CD4-positive, alpha-beta memory T cell (primary cell): ENCODE data around the gene OR2T35. TPM values are rescaled to one million over a fixed set of nuclear protein-coding genes. Genes with fewer than 3 reads are reported as not detected.
"Not testable (repeated sequence)": the region's sequence is repeated elsewhere in the genome, so short reads cannot be mapped to it uniquely, and the experiment has no call there.

Experiments used
- CTCF ChIA-PET: fragments of 350-600 bp; sonication (Branson Sonifier 250); formaldehyde crosslinking; loops from one replicate; lab custom pipeline; 2021; ENCODE audit warnings: inconsistent platforms; ENCODE audit not compliant: partially characterized antibody; lab: Charles Lee
- POLR2A ChIA-PET: fragments of 350-600 bp; sonication (Branson Sonifier 250); formaldehyde crosslinking; loops from one replicate; lab custom pipeline; 2021; ENCODE audit not compliant: partially characterized antibody; lab: Charles Lee
- DNase-seq, 5 donors: peaks; one replicate each; pipeline versions ENCODE4 v3.0.0 to v3.0.0-alpha.2; 2020 to 2022; ENCODE audit warnings: mixed read lengths in 1 of 5
- H3K27ac ChIP-seq: one replicate; pipeline ENCODE4 v1.7.0; 2013; ENCODE audit warnings: low read depth, low read length
- H3K27me3 ChIP-seq: 2 replicates; pipeline ENCODE4 v1.7.0; 2013; ENCODE audit warnings: mild to moderate bottlenecking, low read length, moderate library complexity; ENCODE audit not compliant: insufficient read depth
- H3K36me3 ChIP-seq: 2 replicates; pipeline ENCODE4 v1.7.0; 2013; ENCODE audit warnings: mild to moderate bottlenecking, low read length, moderate library complexity; ENCODE audit not compliant: insufficient read depth
- H3K4me1 ChIP-seq: 2 replicates; pipeline ENCODE4 v1.7.0; 2013; ENCODE audit warnings: mild to moderate bottlenecking, low read length, moderate library complexity; ENCODE audit not compliant: insufficient read depth
- H3K4me3 ChIP-seq, 2 donors: one replicate each; pipeline ENCODE4 v1.7.0; 2013; ENCODE audit warnings: low read length in 2 of 2, mild to moderate bottlenecking in 1 of 2
- H3K9me3 ChIP-seq, 2 donors: one replicate each; pipeline ENCODE4 v1.7.0; 2013; ENCODE audit warnings: low read length in 2 of 2, control low read depth in 1 of 2; ENCODE audit not compliant: control insufficient read depth in 1 of 2
- H3K27ac Mint-ChIP-seq, 7 donors: one replicate each; pipeline ENCODE4 v1.8.0; 2020 to 2021; ENCODE audit warnings: mixed read lengths in 7 of 7, mild to moderate bottlenecking in 6 of 7, inconsistent platforms in 3 of 7, moderate library complexity in 3 of 7
- H3K27me3 Mint-ChIP-seq, 2 donors: one replicate each; pipeline ENCODE4 v1.8.0; 2020 to 2021; ENCODE audit warnings: mixed read lengths in 2 of 2
- H3K36me3 Mint-ChIP-seq, 2 donors: one replicate each; pipeline ENCODE4 v1.8.0; 2020 to 2021; ENCODE audit warnings: mixed read lengths in 2 of 2, inconsistent platforms in 1 of 2, mild to moderate bottlenecking in 1 of 2
- H3K4me1 Mint-ChIP-seq, 4 donors: one replicate each; pipeline ENCODE4 v1.8.0; 2020 to 2021; ENCODE audit warnings: mixed read lengths in 4 of 4, mild to moderate bottlenecking in 1 of 4
- H3K4me3 Mint-ChIP-seq, 8 donors: one replicate each; pipeline ENCODE4 v1.8.0; 2020 to 2021; ENCODE audit warnings: mixed read lengths in 8 of 8, mild to moderate bottlenecking in 7 of 8, moderate library complexity in 6 of 8, inconsistent platforms in 3 of 8
- H3K9me3 Mint-ChIP-seq, 8 donors: one replicate each; pipeline ENCODE4 v1.8.0; 2020 to 2021; ENCODE audit warnings: mixed read lengths in 8 of 8, mild to moderate bottlenecking in 5 of 8, inconsistent platforms in 3 of 8, moderate library complexity in 1 of 8
- intact Hi-C: fragments of 100-400 bp; cut with micrococcal nuclease; formaldehyde crosslinking; loops from one replicate; pipeline ENCODE4 v1.15.1; 2023
- polyA plus RNA-seq, 2 donors: library from polyadenylated mRNA; unstranded; fragments of 300-500 nt; fragmentation: Illumina TruSeq; gene quantifications; one replicate each; pipeline ENCODE4 v1.2.3, GENCODE V29; 2021
- total RNA-seq, 2 experiments: library from RNA; stranded (reverse); gene quantifications; one replicate each; pipeline ENCODE4 v1.2.3, GENCODE V29; 2021

The OR2T35 gene
- total and polyA plus RNA-seq, 4 experiments from 2014 or later: not detected

DNA sequence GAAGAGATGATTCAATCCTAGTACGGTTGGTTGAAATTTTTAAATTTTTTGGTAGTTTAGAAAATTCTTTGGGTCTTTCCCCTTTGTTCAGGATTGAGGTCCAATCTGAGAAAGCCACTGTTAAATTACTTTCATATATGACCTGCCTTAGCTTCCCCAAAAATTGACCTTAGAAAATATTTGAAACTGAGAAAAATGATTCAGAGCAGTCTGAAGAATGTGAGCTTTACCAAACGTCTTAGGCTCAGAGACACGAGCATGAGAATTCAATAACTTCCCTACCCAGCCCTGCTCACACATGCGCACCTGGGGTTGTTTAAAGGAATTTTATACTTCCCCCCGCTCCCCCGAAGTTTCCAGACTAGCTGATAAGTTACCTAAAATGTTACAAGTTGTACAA, 11.7 kb upstream of the OR2T35 start:
- CTCF ChIA-PET, intact Hi-C loops, DNase-seq, H3K36me3 Mint-ChIP-seq, H3K4me1 Mint-ChIP-seq, H3K9me3 ChIP-seq, H3K4me1 ChIP-seq, H3K9me3 Mint-ChIP-seq, H3K27me3 ChIP-seq, POLR2A ChIA-PET, H3K4me3 Mint-ChIP-seq, H3K4me3 ChIP-seq, H3K36me3 ChIP-seq, H3K27ac Mint-ChIP-seq, H3K27me3 Mint-ChIP-seq, H3K27ac ChIP-seq: not testable (repeated sequence)

DNA sequence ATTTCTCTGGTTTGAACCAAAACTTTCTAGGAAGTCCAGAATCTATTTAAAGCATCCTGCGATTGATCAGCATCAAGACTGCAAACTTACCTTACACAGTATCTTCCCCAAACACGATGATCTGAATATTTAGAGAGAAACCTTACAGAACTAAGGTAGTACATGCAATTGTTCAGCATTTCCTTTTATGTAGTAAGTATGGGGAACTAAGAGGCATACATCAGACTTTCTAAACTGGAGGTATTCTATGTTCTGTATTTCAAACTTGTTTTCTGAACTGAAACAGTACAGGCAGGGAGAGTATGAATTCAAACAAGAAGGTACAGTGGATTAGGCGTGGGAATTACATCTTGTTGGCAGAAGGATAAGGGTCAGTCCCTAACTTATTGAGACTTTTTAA, 10.3 kb upstream of the OR2T35 start, which contains the start of gene OR2T27:
Gene OR2T27 (minus strand): TSS at position 175 of the 400 bp plus-strand sequence. CDS start 4,644 bp downstream, outside the sequence.
- H3K36me3 ChIP-seq, H3K36me3 Mint-ChIP-seq, DNase-seq, H3K4me1 Mint-ChIP-seq, H3K27me3 Mint-ChIP-seq, POLR2A ChIA-PET, H3K4me3 Mint-ChIP-seq, intact Hi-C loops, H3K9me3 ChIP-seq, H3K27ac ChIP-seq, H3K4me1 ChIP-seq, H3K27me3 ChIP-seq, H3K9me3 Mint-ChIP-seq, H3K4me3 ChIP-seq, CTCF ChIA-PET, H3K27ac Mint-ChIP-seq: not testable (repeated sequence)

DNA sequence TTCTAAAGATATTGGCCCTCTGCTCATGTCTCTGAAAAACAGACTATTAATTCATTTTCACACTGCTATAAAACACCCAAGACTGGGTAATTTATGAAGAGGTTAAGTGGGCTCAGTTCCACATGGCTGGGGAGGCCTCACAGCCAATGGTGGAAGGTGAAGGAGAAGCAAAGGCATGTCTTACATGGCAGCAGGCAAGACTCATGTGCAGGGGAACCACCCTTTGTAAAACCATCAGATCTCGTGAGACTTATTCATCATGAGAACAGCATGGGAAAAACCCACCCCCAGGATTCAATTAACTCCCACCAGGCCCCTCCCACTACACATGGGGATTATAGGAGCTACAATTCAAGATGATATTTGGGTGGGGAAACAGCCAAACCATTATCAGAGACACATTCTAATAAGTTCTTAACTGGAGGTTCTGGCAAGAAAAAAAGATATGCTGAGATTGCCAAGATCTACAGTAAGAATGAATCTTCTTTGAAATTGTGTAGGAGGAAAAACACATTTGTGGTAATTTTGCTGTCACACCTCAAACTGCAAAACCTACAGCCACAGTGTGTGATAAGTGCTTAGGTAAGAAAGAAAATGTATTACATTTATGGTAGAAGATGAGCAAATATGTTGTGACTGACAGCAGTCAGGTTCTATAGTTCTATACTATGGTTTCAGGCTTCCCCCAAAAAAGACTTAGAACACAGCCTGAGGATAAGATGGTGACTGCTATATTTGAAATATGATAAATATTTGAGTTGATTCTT, 3.9 kb upstream of the OR2T35 start:
- CTCF ChIA-PET, H3K36me3 ChIP-seq, H3K27ac ChIP-seq, H3K27me3 ChIP-seq, intact Hi-C loops, DNase-seq, H3K9me3 ChIP-seq, POLR2A ChIA-PET, H3K9me3 Mint-ChIP-seq, H3K4me1 Mint-ChIP-seq, H3K4me1 ChIP-seq, H3K27ac Mint-ChIP-seq, H3K4me3 Mint-ChIP-seq, H3K27me3 Mint-ChIP-seq, H3K4me3 ChIP-seq, H3K36me3 Mint-ChIP-seq: not testable (repeated sequence)

DNA sequence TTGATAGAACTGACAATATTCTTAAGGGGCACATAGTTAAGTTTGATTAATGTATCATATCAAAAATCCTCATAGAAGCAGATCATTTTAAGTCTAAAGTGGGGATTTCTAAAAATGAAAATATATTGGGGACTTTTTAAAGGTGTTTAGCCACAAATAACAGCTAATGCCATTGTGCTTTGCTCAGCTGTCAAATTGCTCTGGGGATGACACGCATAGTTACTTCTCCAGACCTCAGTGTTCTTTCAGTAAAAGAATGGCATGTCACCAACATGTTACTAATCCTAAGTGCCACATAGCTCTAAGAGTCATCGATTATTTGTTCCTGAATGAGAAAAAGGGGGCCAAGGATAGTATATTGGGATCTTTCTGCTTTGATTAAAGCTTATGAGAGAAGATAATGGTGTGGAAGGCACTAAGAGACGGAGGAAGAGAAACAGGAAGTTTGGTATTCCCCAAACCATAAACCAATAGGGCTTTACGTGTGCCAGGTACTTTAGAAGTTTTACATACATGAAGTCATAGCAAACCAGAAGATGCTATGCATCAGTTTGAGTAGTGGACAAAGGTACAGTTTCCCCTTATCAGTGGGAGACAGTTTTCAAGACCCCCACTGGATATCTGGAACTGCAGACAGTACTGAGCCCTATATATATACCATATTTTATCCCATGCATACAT, 2.0 kb downstream of the OR2T35 start:
- POLR2A ChIA-PET, H3K4me3 ChIP-seq, intact Hi-C loops, CTCF ChIA-PET, H3K27me3 Mint-ChIP-seq, H3K9me3 ChIP-seq, H3K27ac ChIP-seq, H3K27me3 ChIP-seq, H3K4me3 Mint-ChIP-seq, H3K36me3 Mint-ChIP-seq, H3K36me3 ChIP-seq, DNase-seq, H3K4me1 ChIP-seq, H3K27ac Mint-ChIP-seq, H3K9me3 Mint-ChIP-seq, H3K4me1 Mint-ChIP-seq: not testable (repeated sequence)

DNA sequence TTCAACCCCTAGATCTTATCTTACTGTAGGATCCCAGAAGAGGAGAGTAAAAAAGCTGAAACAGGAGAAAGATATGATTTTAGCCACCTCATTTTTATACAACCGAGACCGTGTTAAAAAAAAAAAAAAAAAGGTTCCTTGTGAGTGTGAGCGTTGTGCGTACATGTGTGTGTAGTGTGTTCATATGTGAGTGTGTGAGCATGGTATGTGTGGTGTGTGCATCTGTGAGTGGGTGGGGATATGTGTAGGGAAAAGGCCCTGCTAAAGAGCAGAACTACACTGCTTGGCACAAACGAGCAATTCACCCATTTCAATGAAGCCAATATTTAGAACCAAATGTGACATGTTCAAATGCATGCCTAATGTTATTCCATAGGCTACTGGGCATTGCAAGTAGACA, 3.5 kb downstream of the OR2T35 start:
- H3K36me3 ChIP-seq, H3K9me3 ChIP-seq, CTCF ChIA-PET, H3K4me3 Mint-ChIP-seq, POLR2A ChIA-PET, H3K4me1 Mint-ChIP-seq, H3K27ac ChIP-seq, H3K27me3 ChIP-seq, intact Hi-C loops, H3K36me3 Mint-ChIP-seq, H3K9me3 Mint-ChIP-seq, H3K4me3 ChIP-seq, DNase-seq, H3K27ac Mint-ChIP-seq, H3K4me1 ChIP-seq, H3K27me3 Mint-ChIP-seq: not testable (repeated sequence)

DNA sequence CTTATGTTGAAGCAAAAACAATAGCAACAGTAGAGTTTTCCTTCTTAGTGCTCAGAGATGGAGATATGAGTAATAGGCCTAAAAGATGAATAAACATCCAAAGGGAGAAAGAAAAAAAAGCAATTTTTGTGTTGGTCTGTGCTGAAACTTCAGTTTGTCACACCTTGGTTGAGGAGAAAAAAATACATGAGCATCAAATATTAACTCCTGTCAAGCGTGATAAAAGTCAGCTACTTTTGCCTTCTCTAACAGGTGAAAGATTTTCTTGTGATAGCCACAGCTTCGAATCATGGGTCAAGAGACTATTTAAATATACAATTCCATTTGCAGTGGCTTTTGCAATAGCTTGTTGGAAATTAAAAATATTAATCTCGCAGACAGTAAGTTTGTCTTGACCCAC, 4.2 kb downstream of the OR2T35 start:
- H3K36me3 Mint-ChIP-seq, H3K27me3 Mint-ChIP-seq, H3K36me3 ChIP-seq, POLR2A ChIA-PET, H3K9me3 Mint-ChIP-seq, H3K27ac ChIP-seq, H3K27ac Mint-ChIP-seq, H3K4me1 Mint-ChIP-seq, H3K4me1 ChIP-seq, H3K4me3 ChIP-seq, H3K9me3 ChIP-seq, DNase-seq, H3K27me3 ChIP-seq, intact Hi-C loops, CTCF ChIA-PET, H3K4me3 Mint-ChIP-seq: not testable (repeated sequence)

DNA sequence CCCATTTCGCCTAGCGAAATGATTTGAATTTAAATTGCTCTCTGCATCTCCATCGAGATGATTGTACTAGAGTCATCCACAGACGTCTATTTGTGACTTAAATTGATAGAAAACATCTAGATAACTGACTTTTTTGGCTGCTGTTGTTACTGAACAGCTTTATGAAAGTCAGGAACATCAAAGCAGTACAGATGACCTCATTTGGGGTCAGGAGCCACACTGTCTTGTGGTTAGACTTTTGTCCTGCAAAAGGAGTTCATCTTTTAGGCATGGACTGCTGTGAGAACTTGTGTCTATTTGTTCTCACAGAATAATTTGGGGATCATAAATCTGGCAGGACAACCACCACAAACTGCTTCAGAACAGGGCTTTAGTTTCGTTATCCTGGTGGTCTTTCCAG, 5.4 kb downstream of the OR2T35 start:
- H3K4me1 ChIP-seq, H3K27ac ChIP-seq, H3K9me3 ChIP-seq, CTCF ChIA-PET, POLR2A ChIA-PET, H3K4me3 Mint-ChIP-seq, H3K4me1 Mint-ChIP-seq, DNase-seq, H3K36me3 ChIP-seq, H3K27ac Mint-ChIP-seq, H3K27me3 ChIP-seq, intact Hi-C loops, H3K9me3 Mint-ChIP-seq, H3K4me3 ChIP-seq, H3K36me3 Mint-ChIP-seq, H3K27me3 Mint-ChIP-seq: not testable (repeated sequence)
